Measurements from ENCODE around the gene NEK1. TPM values are rescaled to one million over a fixed set of nuclear protein-coding genes. Genes with fewer than 3 reads are reported as not detected.

The NEK1 gene
- polyA plus RNA-seq, 1 donor (not counting 4 experiments of a cell fraction or from before 2014, with no cell fraction given), result 7.8 TPM

- dilution Hi-C loops (cut with MboI; ENCODE audit: extremely low pct_ligation_motif_present, low sequenced_read_pairs), result no loop called here
- Histone ChIP-seq H2AFZ (ENCODE audit: control insufficient read depth, low read length) (peak overlapping the region; percentile 92), H3K4me2 (ENCODE audit: control insufficient read depth, extremely low read depth, insufficient read depth, low read depth, low read length) (peak overlapping the region; percentile 88), H3K27ac (ENCODE audit: control insufficient read depth, insufficient read depth, low read length) (peak overlapping the region; percentile 99), H3K9ac (ENCODE audit: control insufficient read depth, extremely low read depth, insufficient read depth, low read length) (peak overlapping the region; percentile 98), H3K4me3 (ENCODE audit: control insufficient read depth in 2 of 3, extremely low read depth in 1 of 3, insufficient read depth in 2 of 3, low read depth in 1 of 3, low read length in 3 of 3) (peak overlapping the region; percentile 58 to 98 (median 98)), H3K9me3 (ENCODE audit: control insufficient read depth, low read depth, low read length) (no peaks in the 10 kb centered on the region), H3K9me1 (ENCODE audit: control insufficient read depth, extremely low read depth, insufficient read depth, low read length) (no peaks in the 10 kb centered on the region), H3K4me1 (ENCODE audit: control insufficient read depth, extremely low read depth, insufficient read depth, low read length) (peaks cover 11% of the 10 kb centered on the region), H3K36me3 (ENCODE audit: control insufficient read depth in 2 of 2, extremely low read depth in 1 of 2, insufficient read depth in 2 of 2, low read length in 2 of 2) (no peaks in the 10 kb centered on the region), H4K20me1 (ENCODE audit: control insufficient read depth, extremely low read depth, insufficient read depth, low read length) (no peaks in the 10 kb centered on the region), H3K27me3 (ENCODE audit: control insufficient read depth, extremely low read depth, insufficient read depth, low read length) (no peaks in the 10 kb centered on the region), H3K79me2 (ENCODE audit: control insufficient read depth, insufficient read depth, low read length) (peaks cover 37% of the 10 kb centered on the region)
- peak; percentile 48 to 61 (median 55) for TF ChIP-seq CTCF (optimal IDR thresholded peaks at IDR 0.05 in 1 of 3, IDR thresholded peaks at IDR 0.05 in 1 of 3, conservative IDR thresholded peaks at IDR 0.05 in 1 of 3; ENCODE audit: extremely low read depth in 1 of 3, insufficient read depth in 2 of 3, low read length in 3 of 3)
- no peak for TF ChIP-seq EZH2 (IDR thresholded peaks at IDR 0.05; ENCODE audit: low read length)
- DNase-seq (ENCODE audit: low read depth, low spot score) (no peak), FAIRE-seq (peak; percentile 5)
These were observed 7.2 kb upstream of the NEK1 start for GRCh38 chr4:169619518-169619957.

- H4K20me1 ChIP-seq (ENCODE audit: control insufficient read depth, extremely low read depth, insufficient read depth, low read length), result no peaks in the 10 kb centered on the region
- H3K36me3 ChIP-seq (ENCODE audit: control insufficient read depth in 2 of 2, extremely low read depth in 1 of 2, insufficient read depth in 2 of 2, low read length in 2 of 2), result no peaks in the 10 kb centered on the region
- peak overlapping the region; percentile 44 for H2AFZ ChIP-seq (ENCODE audit: control insufficient read depth, low read length)
- TF ChIP-seq CTCF (optimal IDR thresholded peaks at IDR 0.05 in 1 of 3, IDR thresholded peaks at IDR 0.05 in 1 of 3, conservative IDR thresholded peaks at IDR 0.05 in 1 of 3; ENCODE audit: extremely low read depth in 1 of 3, insufficient read depth in 2 of 3, low read length in 3 of 3), result no peak
- TF ChIP-seq EZH2 (IDR thresholded peaks at IDR 0.05; ENCODE audit: low read length), result no peak
- peak overlapping the region; percentile 88 for H3K4me2 ChIP-seq (ENCODE audit: control insufficient read depth, extremely low read depth, insufficient read depth, low read depth, low read length)
- no peaks in the 10 kb centered on the region for H3K27me3 ChIP-seq (ENCODE audit: control insufficient read depth, extremely low read depth, insufficient read depth, low read length)
- H3K79me2 ChIP-seq (ENCODE audit: control insufficient read depth, insufficient read depth, low read length), result peaks cover 31% of the 10 kb centered on the region
- H3K9me3 ChIP-seq (ENCODE audit: control insufficient read depth, low read depth, low read length), result no peaks in the 10 kb centered on the region
- FAIRE-seq, result no peak
- peaks cover 11% of the 10 kb centered on the region for H3K4me1 ChIP-seq (ENCODE audit: control insufficient read depth, extremely low read depth, insufficient read depth, low read length)
- peak overlapping the region; percentile 99 for H3K27ac ChIP-seq (ENCODE audit: control insufficient read depth, insufficient read depth, low read length)
- H3K9ac ChIP-seq (ENCODE audit: control insufficient read depth, extremely low read depth, insufficient read depth, low read length), result no peak overlapping the region
- no peak for DNase-seq (ENCODE audit: low read depth, low spot score)
- H3K9me1 ChIP-seq (ENCODE audit: control insufficient read depth, extremely low read depth, insufficient read depth, low read length), result no peaks in the 10 kb centered on the region
- peak overlapping the region in 1 of 3 experiments; percentile 98 for H3K4me3 ChIP-seq (ENCODE audit: control insufficient read depth in 2 of 3, extremely low read depth in 1 of 3, insufficient read depth in 2 of 3, low read depth in 1 of 3, low read length in 3 of 3)
- dilution Hi-C loops (cut with MboI; ENCODE audit: extremely low pct_ligation_motif_present, low sequenced_read_pairs), result no loop called here
These were observed 6.6 kb upstream of the NEK1 start for GRCh38 chr4:169618986-169619385.

Measured in keratinocyte (primary cell).